Liver (tissue), 9 donors: ENCODE results near the gene AGPAT2. TPM values are rescaled to one million over a fixed set of nuclear protein-coding genes. Genes with fewer than 3 reads are reported as not detected.

ENCODE experiments used
- DNase-seq: peaks from one replicate; pipeline ENCODE4 v3.0.0-alpha.2; 2017; ENCODE audit warnings: low spot score
- H3K27ac ChIP-seq, 2 donors: one replicate each; pipeline ENCODE4 v1.7.0; 2013; ENCODE audit warnings: inconsistent platforms in 2 of 2, low read length in 2 of 2, control low read depth in 1 of 2, low read depth in 1 of 2, mild to moderate bottlenecking in 1 of 2
- H3K27me3 ChIP-seq, 4 donors: one replicate each; pipeline versions ENCODE4 v1.6.1 to v1.7.0; 2013; ENCODE audit warnings: low read length in 3 of 4, inconsistent platforms in 1 of 4, mild to moderate bottlenecking in 1 of 4, moderate library complexity in 1 of 4; ENCODE audit not compliant: control insufficient read depth in 4 of 4, insufficient read depth in 4 of 4
- H3K36me3 ChIP-seq, 4 donors: one replicate each; pipeline versions ENCODE4 v1.6.1 to v1.7.0; 2013; ENCODE audit warnings: low read length in 3 of 4, mild to moderate bottlenecking in 3 of 4, low read depth in 1 of 4, moderate library complexity in 1 of 4; ENCODE audit not compliant: control insufficient read depth in 4 of 4, insufficient read depth in 3 of 4
- H3K4me1 ChIP-seq, 4 donors: one replicate each; pipeline versions ENCODE4 v1.6.1 to v1.7.0; 2013; ENCODE audit warnings: low read length in 3 of 4, mild to moderate bottlenecking in 3 of 4, moderate library complexity in 1 of 4; ENCODE audit not compliant: control insufficient read depth in 4 of 4, insufficient read depth in 4 of 4
- H3K4me3 ChIP-seq, 3 donors: one replicate each; pipeline versions ENCODE4 v1.6.1 to v1.7.0; 2013; ENCODE audit warnings: low read length in 3 of 3, control low read depth in 1 of 3, low read depth in 1 of 3, mild to moderate bottlenecking in 1 of 3
- H3K9ac ChIP-seq, 2 donors: one replicate each; pipeline ENCODE4 v1.7.0; 2013; ENCODE audit warnings: low read length in 2 of 2, mild to moderate bottlenecking in 2 of 2, moderate library complexity in 2 of 2, control low read depth in 1 of 2, low read depth in 1 of 2
- H3K9me3 ChIP-seq, 4 donors: one replicate each; pipeline versions ENCODE4 v1.6.1 to v1.7.0; 2013; ENCODE audit warnings: low read length in 3 of 4; ENCODE audit not compliant: control insufficient read depth in 4 of 4
- ATF3 ChIP-seq: IDR thresholded peaks from 2 replicates; pipeline ENCODE4 v1.6.1; 2016; ENCODE audit warnings: antibody characterized with exemption
- CTCF ChIP-seq: fragments of 150-350 bp; IDR thresholded peaks from 2 replicates; pipeline ENCODE4 v1.5.1; 2017; ENCODE audit warnings: improper control_type of control experiment, low read depth, low read length; ENCODE audit not compliant: missing input control
- EGR1 ChIP-seq, 2 donors: IDR thresholded peaks; 2 replicates each; pipeline ENCODE4 v1.6.1; 2016 to 2018; ENCODE audit warnings: antibody characterized with exemption in 2 of 2, low read depth in 2 of 2
- FOXA1 ChIP-seq: IDR thresholded peaks from 2 replicates; pipeline ENCODE4 v1.6.1; 2016; ENCODE audit warnings: antibody characterized with exemption
- FOXA2 ChIP-seq: IDR thresholded peaks from 2 replicates; pipeline ENCODE4 v1.6.1; 2016; ENCODE audit warnings: antibody characterized with exemption
- GABPA ChIP-seq, 2 donors: IDR thresholded peaks in 1 of 2; conservative IDR thresholded peaks in 1 of 2; 2 replicates each; pipeline ENCODE4 v1.6.1; 2016; ENCODE audit warnings: antibody characterized with exemption in 2 of 2, mild to moderate bottlenecking in 1 of 2, moderate library complexity in 1 of 2
- HNF4A ChIP-seq, 2 donors: conservative IDR thresholded peaks; 2 replicates each; pipeline ENCODE4 v1.6.1; 2016; ENCODE audit warnings: antibody characterized with exemption in 2 of 2, mild to moderate bottlenecking in 2 of 2
- HNF4G ChIP-seq: IDR thresholded peaks from 2 replicates; pipeline ENCODE4 v1.6.1; 2016; ENCODE audit warnings: antibody characterized with exemption
- JUND ChIP-seq, 2 donors: IDR thresholded peaks; 2 replicates each; pipeline ENCODE4 v1.6.1; 2016; ENCODE audit warnings: antibody characterized with exemption in 2 of 2
- MAX ChIP-seq: IDR thresholded peaks from 2 replicates; pipeline ENCODE4 v1.6.1; 2016; ENCODE audit warnings: antibody characterized with exemption
- NR2F2 ChIP-seq: IDR thresholded peaks from 2 replicates; pipeline ENCODE4 v1.6.1; 2016; ENCODE audit warnings: antibody characterized with exemption
- RAD21 ChIP-seq, 2 donors: IDR thresholded peaks; 2 replicates each; pipeline ENCODE4 v1.6.1; 2016; ENCODE audit warnings: antibody characterized with exemption in 2 of 2, mild to moderate bottlenecking in 2 of 2
- REST ChIP-seq: IDR thresholded peaks from 2 replicates; pipeline ENCODE4 v1.6.1; 2016; ENCODE audit warnings: antibody characterized with exemption, mild to moderate bottlenecking
- RXRA ChIP-seq, 2 donors: IDR thresholded peaks; 2 replicates each; pipeline ENCODE4 v1.6.1; 2017 to 2018; ENCODE audit warnings: antibody characterized with exemption in 2 of 2, mild to moderate bottlenecking in 1 of 2
- SP1 ChIP-seq: IDR thresholded peaks from 2 replicates; pipeline ENCODE4 v1.6.1; 2018; ENCODE audit warnings: antibody characterized with exemption, mild to moderate bottlenecking
- TAF1 ChIP-seq: conservative IDR thresholded peaks from 2 replicates; pipeline ENCODE4 v1.6.1; 2016; ENCODE audit warnings: antibody characterized with exemption, mild to moderate bottlenecking
- YY1 ChIP-seq: IDR thresholded peaks from 2 replicates; pipeline ENCODE4 v1.6.1; 2016; ENCODE audit warnings: antibody characterized with exemption, mild to moderate bottlenecking
- ZBTB33 ChIP-seq: IDR thresholded peaks from 2 replicates; pipeline ENCODE4 v1.6.1; 2016; ENCODE audit warnings: antibody characterized with exemption
- WGBS: extraction: QIAGEN DNeasy Blood & Tissue Kit; methylation state at CpG from one replicate; pipeline ENCODE4 v1.1.7; 2013; 5-methylcytosine and 5-hydroxymethylcytosine counted together
- polyA plus RNA-seq, 2 donors: library from polyadenylated mRNA; stranded (reverse) in 1 of 2; unstranded in 1 of 2; fragments of 200-250 nt in 1 of 2; fragments of >200 nt in 1 of 2; fragmentation: Nextera tagmentation in 1 of 2; extraction: Ambion mirVana in 1 of 2; gene quantifications; one replicate each; pipeline versions ENCODE4 v1.2.1 to v1.2.3, GENCODE V29; 2013 to 2015
- total RNA-seq, 2 donors: library from RNA; depleted of rRNA; stranded (reverse); fragments of >200 nt; gene quantifications; one replicate each; pipeline ENCODE4 v1.2.3, GENCODE V29; 2014
- donor health status: healthy.
- donor health status: healthy.
- donor health status: healthy.
- donor health status: healthy.
- donor health status: healthy.

The AGPAT2 gene
- total and polyA plus RNA-seq, 4 donors = 75.1 to 222 (median 212) TPM

- TF ChIP-seq ZBTB33 (peak; percentile 39), CTCF (no peak), YY1 (no peak), NR2F2 (peak; percentile 97), ATF3 (peak; percentile 12), TAF1 (no peak), EGR1 (IDR thresholded peaks at IDR 0.05; ENCODE audit: low read depth in 2 of 2) (no peak), RAD21 (IDR thresholded peaks at IDR 0.05) (no peak), JUND (IDR thresholded peaks at IDR 0.05) (peak; percentile 86 to 89), FOXA1 (no peak), HNF4G (peak; percentile 75), REST (no peak), MAX (peak; percentile 71), FOXA2 (no peak), SP1 (peak; percentile 91), GABPA (IDR thresholded peaks at IDR 0.05 in 1 of 2, conservative IDR thresholded peaks at IDR 0.05 in 1 of 2) (peak in 1 of 2 donors; percentile 43), RXRA (IDR thresholded peaks at IDR 0.05) (peak; percentile 96 to 97), HNF4A (conservative IDR thresholded peaks at IDR 0.05) (peak; percentile 92 to 96)
- peak; percentile 66 for DNase-seq
- 25% methylated on average over 15 of the region's 15 CpGs for WGBS
- Histone ChIP-seq H3K9ac (no peak overlapping the region), H3K9me3 (no peaks in the 10 kb centered on the region), H3K27me3 (no peaks in the 10 kb centered on the region), H3K4me3 (no peak overlapping the region), H3K36me3 (no peaks in the 10 kb centered on the region), H3K4me1 (peaks cover 36 to 85% (median 69%) of the 10 kb centered on the region in 4 donors), H3K27ac (peak overlapping the region; percentile 51 to 78)
Measured at GRCh38 chr9:136693490-136694162, 6.4 kb upstream of the AGPAT2 start.
